HCT116 (cell line): ENCODE results near the gene IFI30. TPM values are rescaled to one million over a fixed set of nuclear protein-coding genes. Genes with fewer than 3 reads are reported as not detected.

ENCODE experiments used
- ATAC-seq: fragments of 200-7000 bp; cut with Tn5 transposase; 2 replicates; pipeline ENCODE4 v1.9.1; 2020; ENCODE audit warnings: mild to moderate bottlenecking, moderate library complexity
- BruUV-seq: library from RNA; stranded (reverse); fragments of 400-500 nt; replicated peaks from 2 replicates; lab custom pipeline; 2021; lab: Mats Ljungman, UMichigan
- CTCF ChIA-PET: fragments of 300-600 bp; sonication (Branson Sonifier 250); formaldehyde crosslinking; loops from one replicate; lab custom pipeline; 2021; ENCODE audit warnings: antibody characterized with exemption; lab: Charles Lee
- POLR2A ChIA-PET: fragments of 300-600, 350-600 bp; sonication (Branson Sonifier 250); formaldehyde crosslinking; loops from one replicate; lab custom pipeline; 2021; ENCODE audit warnings: antibody characterized with exemption; lab: Charles Lee
- RAD21 ChIA-PET, 2 experiments: fragments of 300-600 bp; sonication (Branson Sonifier 250); formaldehyde crosslinking; loops; one replicate each; lab custom pipeline; 2023; ENCODE audit warnings: low total read pairs in 2 of 2; ENCODE audit not compliant: uncharacterized antibody in 2 of 2, unreplicated experiment in 2 of 2, low non-redundant PET in 1 of 2; lab: Charles Lee
- DNase-seq: peaks from one replicate; pipeline ENCODE4 v3.0.0-alpha.2; 2010; ENCODE audit warnings: low read depth, low spot score
- H2AFZ ChIP-seq: fragments of 200-600 bp; shearing (Covaris generic), sonication (generic); 2 replicates; pipeline ENCODE4 v1.6.1; 2017; ENCODE audit warnings: low read depth, mixed run types, mixed read lengths, antibody characterized with exemption, low read length; ENCODE audit not compliant: poor library complexity, severe bottlenecking
- H3K27ac ChIP-seq: 2 replicates; pipeline ENCODE4 v1.5.1; 2012; ENCODE audit warnings: low read depth, low read length
- H3K27me3 ChIP-seq: fragments of 200-600 bp; sonication (generic); 2 replicates; pipeline ENCODE4 v1.6.1; 2016; ENCODE audit warnings: mixed run types, low read length, mixed read lengths; ENCODE audit not compliant: insufficient read depth
- H3K36me3 ChIP-seq, 2 experiments: fragments of 200-500 bp in 1 of 2; fragments of 200-600 bp in 1 of 2; sonication (Bioruptor generic) in 1 of 2; sonication (generic) in 1 of 2; 2 replicates each; pipeline versions ENCODE4 v1.5.1 to v1.6.1; 2014 to 2016; ENCODE audit warnings: low read length in 2 of 2, inconsistent platforms in 1 of 2, mixed read lengths in 1 of 2, mixed run types in 1 of 2; ENCODE audit not compliant: insufficient read depth in 2 of 2, control insufficient read depth in 1 of 2
- H3K4me1 ChIP-seq, 2 experiments: fragments of 200-600 bp in 1 of 2; sonication (generic) in 1 of 2; 2 replicates each; pipeline versions ENCODE4 v1.5.1 to v1.6.1; 2012 to 2017; ENCODE audit warnings: low read length in 2 of 2, inconsistent platforms in 1 of 2, mild to moderate bottlenecking in 1 of 2, mixed read lengths in 1 of 2, mixed run types in 1 of 2, moderate library complexity in 1 of 2; ENCODE audit not compliant: insufficient read depth in 2 of 2, control insufficient read depth in 1 of 2
- H3K4me2 ChIP-seq: fragments of 200-600 bp; sonication (generic); 2 replicates; pipeline ENCODE4 v1.6.1; 2017; ENCODE audit warnings: mixed run types, low read length, mixed read lengths
- H3K4me3 ChIP-seq, 2 experiments: fragments of 200-600 bp in 1 of 2; sonication (generic) in 1 of 2; replicated peaks in 1 of 2; 2 replicates each; pipeline ENCODE4 v1.5.1; 2011 to 2016; ENCODE audit warnings: low read length in 2 of 2, control low read depth in 1 of 2, low read depth in 1 of 2, mild to moderate bottlenecking in 1 of 2, mixed read lengths in 1 of 2, mixed run types in 1 of 2
- H3K79me2 ChIP-seq: fragments of 200-600 bp; sonication (generic); 2 replicates; pipeline ENCODE4 v1.6.1; 2017; ENCODE audit warnings: mild to moderate bottlenecking, mixed run types, low read length, moderate library complexity, mixed read lengths; ENCODE audit not compliant: insufficient read depth
- H3K9ac ChIP-seq: fragments of 200-600 bp; sonication (generic); 2 replicates; pipeline ENCODE4 v1.6.1; 2016; ENCODE audit warnings: low read length, mixed read lengths
- H3K9me2 ChIP-seq: fragments of 200-600 bp; sonication (generic), shearing (Covaris generic); 2 replicates; pipeline ENCODE4 v1.6.1; 2017; ENCODE audit warnings: mixed run types, mild to moderate bottlenecking, moderate library complexity; ENCODE audit not compliant: insufficient read depth
- H3K9me3 ChIP-seq, 2 experiments: fragments of 200-500 bp in 1 of 2; fragments of 200-600 bp in 1 of 2; sonication (Bioruptor generic) in 1 of 2; sonication (generic) in 1 of 2; 2 replicates each; pipeline ENCODE4 v1.6.1; 2014 to 2017; ENCODE audit warnings: low read length in 2 of 2, mixed read lengths in 2 of 2, inconsistent platforms in 1 of 2, low read depth in 1 of 2, mild to moderate bottlenecking in 1 of 2, mixed run types in 1 of 2, moderate library complexity in 1 of 2; ENCODE audit not compliant: control insufficient read depth in 1 of 2, insufficient read depth in 1 of 2
- H4K20me1 ChIP-seq: fragments of 200-600 bp; sonication (generic), shearing (Covaris generic); 2 replicates; pipeline ENCODE4 v1.6.1; 2017; ENCODE audit warnings: mixed run types, mild to moderate bottlenecking, moderate library complexity; ENCODE audit not compliant: insufficient read depth
- EGR1 ChIP-seq: IDR thresholded peaks from 2 replicates; pipeline ENCODE4 v1.6.1; 2012; ENCODE audit warnings: low read depth
- ELF1 ChIP-seq: IDR thresholded peaks from 2 replicates; pipeline ENCODE4 v1.6.1; 2012; ENCODE audit warnings: low read depth, borderline replicate concordance
- EZH2 ChIP-seq: fragments of 200-600 bp; sonication (generic); IDR thresholded peaks from 2 replicates; pipeline ENCODE4 v1.6.1; 2017; ENCODE audit warnings: antibody characterized with exemption, mixed run types
- EZH2phosphoT487 ChIP-seq: fragments of 200-600 bp; IDR thresholded peaks from 2 replicates; pipeline ENCODE4 v1.6.1; 2018; ENCODE audit warnings: antibody characterized with exemption, borderline replicate concordance
- POLR2A ChIP-seq: IDR thresholded peaks from 2 replicates; pipeline ENCODE4 v1.7.0; 2011; ENCODE audit warnings: borderline replicate concordance; ENCODE audit not compliant: insufficient read depth, insufficient read length; ENCODE audit errors: extremely low read depth
- POLR2AphosphoS5 ChIP-seq: IDR thresholded peaks from 2 replicates; pipeline ENCODE4 v1.6.1; 2011; ENCODE audit warnings: mild to moderate bottlenecking, low read depth, low read length, moderate library complexity
- REST ChIP-seq: IDR thresholded peaks from 2 replicates; pipeline ENCODE4 v1.6.1; 2012; ENCODE audit warnings: low read depth
- SP1 ChIP-seq: IDR thresholded peaks from 2 replicates; pipeline ENCODE4 v1.6.1; 2012; ENCODE audit warnings: low read depth
- SRF ChIP-seq: IDR thresholded peaks from 2 replicates; pipeline ENCODE4 v1.6.1; 2012; ENCODE audit warnings: low read depth
- ZBTB33 ChIP-seq: IDR thresholded peaks from 2 replicates; pipeline ENCODE4 v1.6.1; 2011; ENCODE audit warnings: mild to moderate bottlenecking, low read length, moderate library complexity; ENCODE audit not compliant: insufficient replicate concordance; ENCODE audit errors: extremely low read depth
- intact Hi-C: fragments of 100-400 bp; cut with micrococcal nuclease; formaldehyde crosslinking; loops from 2 replicates; pipeline ENCODE4 v1.10.0; 2022
- total RNA-seq: library from RNA; stranded (reverse); gene quantifications from one replicate; pipeline ENCODE4 v1.2.1, GENCODE V29; 2021; ENCODE audit not compliant: unreplicated experiment
- TF ChIP-seq, protein P1 (sequence below): IDR thresholded peaks from 2 replicates; pipeline ENCODE4 v1.6.1; 2012
- TF ChIP-seq, protein P2 (sequence below): IDR thresholded peaks from 2 replicates; pipeline ENCODE4 v1.6.1; 2012

The IFI30 gene
- total RNA-seq, 1 experiment from 2014 or later, result 64.6 TPM

DNA sequence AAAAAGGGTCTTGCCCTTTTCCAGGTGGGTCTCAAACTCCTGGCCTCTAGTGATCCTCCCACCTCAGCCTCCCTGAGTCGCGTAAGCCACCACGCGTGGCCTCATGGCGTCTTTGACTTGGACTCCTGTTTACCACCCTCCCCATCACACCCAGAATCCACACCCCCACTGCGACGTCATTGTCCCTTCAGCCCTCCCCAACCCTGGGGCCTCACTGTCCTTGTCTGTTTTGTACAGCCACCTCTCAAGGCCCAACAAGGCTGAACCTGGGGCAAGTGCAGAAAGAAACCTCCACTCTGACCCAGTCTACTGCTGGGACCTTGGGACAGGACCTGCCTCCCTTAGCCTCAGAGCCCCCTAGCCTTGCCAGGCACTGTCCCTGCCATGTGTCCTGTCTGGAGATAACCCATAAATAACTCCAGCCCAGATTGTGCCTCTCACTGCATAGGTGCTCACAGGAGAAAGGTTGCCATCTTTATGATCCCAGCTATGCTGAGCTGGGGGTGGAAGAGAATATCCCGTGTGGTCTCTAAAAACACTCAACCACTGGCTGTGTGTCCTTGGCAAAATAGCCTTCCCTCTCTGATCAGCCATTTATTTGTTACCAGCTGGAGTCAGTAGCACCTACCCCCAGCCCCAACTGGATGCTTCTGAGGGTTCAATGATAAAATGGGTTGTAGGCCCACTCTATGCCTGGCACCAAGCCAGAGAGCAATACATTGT is 1.8 kb upstream of the IFI30 start:
- no TSS peak for BruUV-seq
- no peak overlapping the region for H3K4me2 ChIP-seq
- no peak overlapping the region for H3K4me3 ChIP-seq
- H4K20me1 ChIP-seq, result no peaks in the 10 kb centered on the region
- H3K9me2 ChIP-seq, result no peaks in the 10 kb centered on the region
- no peaks in the 10 kb centered on the region for H3K27me3 ChIP-seq
- ChIA-PET CTCF (no interaction called here), POLR2A (no interaction called here), RAD21 (interaction anchor here in 1 of 2 experiments (0.6 kb wide), 1 partner anchor 74 kb away, joined by 3 read pairs; no protein-coding TSS in a partner anchor)
- no peak overlapping the region for H3K27ac ChIP-seq
- DNase-seq (no peak), ATAC-seq (no peak)
- TF ChIP-seq EZH2 (no peak), ELF1 (no peak), ZBTB33 (no peak), POLR2AphosphoS5 (no peak), EGR1 (no peak), EZH2phosphoT487 (no peak), REST (no peak), POLR2A (no peak), SP1 (no peak), SRF (no peak)
- TF ChIP-seq, protein P1, sequence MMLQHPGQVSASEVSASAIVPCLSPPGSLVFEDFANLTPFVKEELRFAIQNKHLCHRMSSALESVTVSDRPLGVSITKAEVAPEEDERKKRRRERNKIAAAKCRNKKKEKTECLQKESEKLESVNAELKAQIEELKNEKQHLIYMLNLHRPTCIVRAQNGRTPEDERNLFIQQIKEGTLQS, result no peak
- TF ChIP-seq, protein P2, sequence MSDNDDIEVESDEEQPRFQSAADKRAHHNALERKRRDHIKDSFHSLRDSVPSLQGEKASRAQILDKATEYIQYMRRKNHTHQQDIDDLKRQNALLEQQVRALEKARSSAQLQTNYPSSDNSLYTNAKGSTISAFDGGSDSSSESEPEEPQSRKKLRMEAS, result no peak
- no peaks in the 10 kb centered on the region for H3K9me3 ChIP-seq
- peaks cover 6 to 19% of the 10 kb centered on the region in 2 experiments; a peak in 3 of 4 replicates for H3K36me3 ChIP-seq
- peaks cover 11 to 20% of the 10 kb centered on the region in 2 experiments for H3K4me1 ChIP-seq
- H3K79me2 ChIP-seq, result peaks cover 10% of the 10 kb centered on the region; the same call in 1 of the 2 replicates
- no peak overlapping the region for H2AFZ ChIP-seq
- no peak overlapping the region for H3K9ac ChIP-seq
- intact Hi-C loops, result no loop called here
